ENCODE measurements around the gene TMEM132C. TPM values are rescaled to one million over a fixed set of nuclear protein-coding genes. Genes with fewer than 3 reads are reported as not detected.

TMEM132C gene
- total RNA-seq, 1 donor = not detected

GRCh38 chr12:128381946-128382345 is 115.0 kb downstream of the TMEM132C start:
- TF ChIP-seq CTCF (IDR thresholded peaks at IDR 0.05; ENCODE audit: insufficient read depth, low read depth, low read length) = no peak
- H3K4me3 ChIP-seq (ENCODE audit: low read depth, low read length) = no peak overlapping the region
- DNase-seq (ENCODE audit: low read depth) = no peak

- no peak for TF ChIP-seq CTCF (IDR thresholded peaks at IDR 0.05; ENCODE audit: insufficient read depth, low read depth, low read length)
- no peak overlapping the region for H3K4me3 ChIP-seq (ENCODE audit: low read depth, low read length)
- DNase-seq (ENCODE audit: low read depth) = no peak
These were observed 116.0 kb downstream of the TMEM132C start for GRCh38 chr12:128382946-128383345.

- no peak overlapping the region for H3K4me3 ChIP-seq (ENCODE audit: low read depth, low read length)
- TF ChIP-seq CTCF (IDR thresholded peaks at IDR 0.05; ENCODE audit: insufficient read depth, low read depth, low read length) = no peak
- DNase-seq (ENCODE audit: low read depth) = no peak
These were observed 116.5 kb downstream of the TMEM132C start for GRCh38 chr12:128383357-128383937.

GRCh38 chr12:128385736-128386135 is 118.8 kb downstream of the TMEM132C start:
- no peak overlapping the region for H3K4me3 ChIP-seq (ENCODE audit: low read depth, low read length)
- no peak for DNase-seq (ENCODE audit: low read depth)
- no peak for TF ChIP-seq CTCF (IDR thresholded peaks at IDR 0.05; ENCODE audit: insufficient read depth, low read depth, low read length)

- peak; percentile 15 for TF ChIP-seq CTCF (IDR thresholded peaks at IDR 0.05; ENCODE audit: insufficient read depth, low read depth, low read length)
- no peak overlapping the region for H3K4me3 ChIP-seq (ENCODE audit: low read depth, low read length)
- no peak for DNase-seq (ENCODE audit: low read depth)
These were observed 120.9 kb downstream of the TMEM132C start for GRCh38 chr12:128387811-128388422.

- H3K4me3 ChIP-seq (ENCODE audit: low read depth, low read length) = no peak overlapping the region
- no peak for DNase-seq (ENCODE audit: low read depth)
- TF ChIP-seq CTCF (IDR thresholded peaks at IDR 0.05; ENCODE audit: insufficient read depth, low read depth, low read length) = no peak
These were observed 121.6 kb downstream of the TMEM132C start for GRCh38 chr12:128388461-128389000.
